B cell (primary cell): Measurements from ENCODE around the gene LAMP5. TPM values are rescaled to one million over a fixed set of nuclear protein-coding genes. Genes with fewer than 3 reads are reported as not detected.

ENCODE experiments used
- ATAC-seq: fragments of 200-7000 bp; cut with Tn5 transposase; one replicate; pipeline ENCODE4 v1.10.0; 2021; ENCODE audit warnings: low read depth, mild to moderate bottlenecking, moderate number of reproducible peaks, moderate library complexity
- CTCF ChIA-PET: fragments of 350-600 bp; sonication (Branson Sonifier 250); formaldehyde crosslinking; loops from one replicate; lab custom pipeline; 2021; ENCODE audit warnings: antibody characterized with exemption, inconsistent platforms; lab: Charles Lee
- POLR2A ChIA-PET: fragments of 350-600 bp; sonication (Branson Sonifier 250); formaldehyde crosslinking; loops from one replicate; lab custom pipeline; 2021; ENCODE audit warnings: antibody characterized with exemption; lab: Charles Lee
- DNase-seq: peaks from one replicate; pipeline ENCODE4 v3.0.0; 2013
- H2AFZ ChIP-seq: 2 replicates; pipeline ENCODE4 v1.6.1; 2012; ENCODE audit warnings: mild to moderate bottlenecking, low read depth, low read length; ENCODE audit not compliant: insufficient read depth, poor library complexity, severe bottlenecking
- H3K27ac ChIP-seq, 2 donors: 1 replicate in 1 of 2; 2 replicates in 1 of 2; pipeline ENCODE4 v1.5.1; 2012 to 2013; ENCODE audit warnings: low read length in 2 of 2, mild to moderate bottlenecking in 2 of 2, moderate library complexity in 1 of 2
- H3K27me3 ChIP-seq, 4 experiments: fragments of 200-600 bp in 1 of 4; sonication (generic) in 1 of 4; replicated peaks in 1 of 4; 1 replicate in 2 of 4; 2 replicates in 2 of 4; pipeline versions ENCODE4 v1.6.1 to v1.7.0; 2013 to 2016; ENCODE audit warnings: low read length in 3 of 4, mild to moderate bottlenecking in 2 of 4, mixed read lengths in 1 of 4, moderate library complexity in 1 of 4; ENCODE audit not compliant: insufficient read depth in 4 of 4, control insufficient read depth in 3 of 4; ENCODE audit errors: control extremely low read depth in 1 of 4
- H3K36me3 ChIP-seq, 2 experiments: replicated peaks in 1 of 2; 1 replicate in 1 of 2; 2 replicates in 1 of 2; pipeline versions ENCODE4 v1.6.1 to v1.7.1; 2013; ENCODE audit warnings: low read length in 1 of 2; ENCODE audit not compliant: insufficient read depth in 2 of 2, control insufficient read depth in 1 of 2; ENCODE audit errors: control extremely low read depth in 1 of 2, extremely low read depth in 1 of 2
- H3K4me1 ChIP-seq, 2 donors: fragments of 200-600 bp in 1 of 2; sonication (generic) in 1 of 2; 1 replicate in 1 of 2; 2 replicates in 1 of 2; pipeline versions ENCODE4 v1.5.1 to v1.6.1; 2013 to 2017; ENCODE audit warnings: low read length in 2 of 2; ENCODE audit not compliant: control insufficient read depth in 2 of 2, insufficient read depth in 2 of 2
- H3K4me2 ChIP-seq: replicated peaks from 2 replicates; pipeline ENCODE3; 2012; ENCODE audit warnings: mild to moderate bottlenecking, low read depth, low read length; ENCODE audit not compliant: poor library complexity, severe bottlenecking
- H3K4me3 ChIP-seq, 5 experiments: fragments of 200-600 bp in 1 of 5; sonication (generic) in 1 of 5; 1 replicate in 3 of 5; 2 replicates in 2 of 5; pipeline versions ENCODE4 v1.5.1 to v1.7.0; 2011 to 2016; ENCODE audit warnings: low read length in 4 of 5, mild to moderate bottlenecking in 4 of 5, low read depth in 2 of 5, control low read depth in 1 of 5, moderate library complexity in 1 of 5; ENCODE audit not compliant: insufficient read depth in 1 of 5; ENCODE audit errors: control extremely low read depth in 1 of 5, extremely low read depth in 1 of 5
- H3K79me2 ChIP-seq: fragments of 200-600 bp; sonication (generic); one replicate; pipeline ENCODE4 v1.6.0; 2016; ENCODE audit warnings: low read length; ENCODE audit not compliant: control insufficient read depth, insufficient read depth
- H3K9ac ChIP-seq: fragments of 200-600 bp; sonication (generic); 2 replicates; pipeline ENCODE4 v1.6.1; 2017; ENCODE audit warnings: mild to moderate bottlenecking, low read length, moderate library complexity
- H3K9me3 ChIP-seq, 3 donors: one replicate each; pipeline versions ENCODE4 v1.6.1 to v1.7.1; 2013; ENCODE audit warnings: low read length in 2 of 3; ENCODE audit not compliant: control insufficient read depth in 2 of 3, insufficient read depth in 1 of 3; ENCODE audit errors: control extremely low read depth in 1 of 3
- H4K20me1 ChIP-seq: 2 replicates; pipeline ENCODE4 v1.6.0; 2012; ENCODE audit warnings: mild to moderate bottlenecking, low read length; ENCODE audit not compliant: insufficient read depth, control insufficient read depth, poor library complexity, severe bottlenecking
- H3K27ac Mint-ChIP-seq: one replicate; pipeline ENCODE4 v1.8.0; 2021; ENCODE audit warnings: mixed read lengths
- H3K27me3 Mint-ChIP-seq: one replicate; pipeline ENCODE4 v1.8.0; 2021; ENCODE audit warnings: mixed read lengths
- H3K4me1 Mint-ChIP-seq: one replicate; pipeline ENCODE4 v1.8.0; 2021; ENCODE audit warnings: mixed read lengths
- H3K4me3 Mint-ChIP-seq: one replicate; pipeline ENCODE4 v1.8.0; 2021; ENCODE audit warnings: mixed read lengths
- H3K9me3 Mint-ChIP-seq: one replicate; pipeline ENCODE4 v1.8.0; 2022; ENCODE audit warnings: mixed read lengths; ENCODE audit not compliant: insufficient read depth
- EZH2 ChIP-seq: IDR thresholded peaks from 2 replicates; pipeline ENCODE4 v1.6.1; 2012; ENCODE audit warnings: borderline replicate concordance, low read depth, mild to moderate bottlenecking, moderate library complexity, low read length; ENCODE audit not compliant: insufficient read depth, poor library complexity, severe bottlenecking
- WGBS: methylation state at CpG from one replicate; pipeline ENCODE4 v1.1.5; 2013; ENCODE audit warnings: missing lambda C conversion rate; ENCODE audit not compliant: insufficient coverage; 5-methylcytosine and 5-hydroxymethylcytosine counted together
- intact Hi-C: fragments of 100-400 bp; cut with micrococcal nuclease; formaldehyde crosslinking; loops from one replicate; pipeline ENCODE4 v1.10.0; 2022
- polyA plus RNA-seq: library from polyadenylated mRNA; depleted of rRNA; stranded (reverse); fragments of >200 nt; gene quantifications from 2 replicates; pipeline ENCODE4 v1.2.3, GENCODE V29; 2012
- total RNA-seq, 2 donors: library from RNA; stranded (reverse); fragments of 120-200 nt in 1 of 2; gene quantifications; 1 replicate in 1 of 2; 2 replicates in 1 of 2; pipeline versions ENCODE4 v1.2.3 to v1.2.4, GENCODE V29; 2013 to 2022
- TF ChIP-seq, protein P1 (sequence below): fragments of 200-600 bp; IDR thresholded peaks from one replicate; pipeline ENCODE4 v1.8.0; 2022; ENCODE audit warnings: antibody characterized with exemption, mild to moderate bottlenecking

The LAMP5 gene
- total and polyA plus RNA-seq, 2 donors (not counting 1 experiment from before 2014, with no cell fraction given), result 0.17 to 1.3 TPM

DNA sequence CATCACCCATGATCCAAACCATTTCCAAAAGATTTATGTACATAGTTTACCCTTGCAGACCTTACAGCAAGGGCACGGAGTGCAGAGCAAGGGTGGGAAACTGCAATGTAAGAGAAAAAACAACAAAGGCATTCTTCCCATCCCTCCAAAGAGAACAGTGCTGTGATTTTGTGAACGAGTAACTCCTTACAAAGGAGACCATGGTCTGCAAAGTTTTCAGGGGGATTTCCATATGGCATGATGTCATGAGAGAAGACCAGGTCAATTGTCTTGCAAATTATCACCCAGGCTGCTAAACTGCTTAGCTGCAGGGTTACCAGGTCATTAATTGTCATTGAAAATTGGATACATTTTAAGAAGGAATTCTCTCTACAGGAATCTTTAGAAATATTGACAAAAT, 58.3 kb downstream of the LAMP5 start:
- H3K27me3 Mint-ChIP-seq, result peaks cover 9% of the 10 kb centered on the region
- Histone ChIP-seq H3K4me1 (no peaks in the 10 kb centered on the region), H3K9me3 (no peaks in the 10 kb centered on the region), H3K36me3 (no peaks in the 10 kb centered on the region), H3K27ac (no peak overlapping the region), H3K4me3 (no peak overlapping the region), H4K20me1 (no peaks in the 10 kb centered on the region), H3K9ac (no peak overlapping the region), H3K4me2 (no peak overlapping the region), H3K79me2 (no peaks in the 10 kb centered on the region), H2AFZ (no peak overlapping the region), H3K27me3 (peaks cover 0 to 6% (median 1%) of the 10 kb centered on the region in 4 experiments)
- H3K4me1 Mint-ChIP-seq, result no peaks in the 10 kb centered on the region
- ChIA-PET CTCF (interaction anchor here (0.7 kb wide), 1 partner anchor 1390 kb away, joined by 3 read pairs; no protein-coding TSS in a partner anchor), POLR2A (no interaction called here)
- no CpG with 5 or more reads among the region's 2 CpGs for WGBS
- H3K4me3 Mint-ChIP-seq, result no peak overlapping the region
- TF ChIP-seq, protein P1, sequence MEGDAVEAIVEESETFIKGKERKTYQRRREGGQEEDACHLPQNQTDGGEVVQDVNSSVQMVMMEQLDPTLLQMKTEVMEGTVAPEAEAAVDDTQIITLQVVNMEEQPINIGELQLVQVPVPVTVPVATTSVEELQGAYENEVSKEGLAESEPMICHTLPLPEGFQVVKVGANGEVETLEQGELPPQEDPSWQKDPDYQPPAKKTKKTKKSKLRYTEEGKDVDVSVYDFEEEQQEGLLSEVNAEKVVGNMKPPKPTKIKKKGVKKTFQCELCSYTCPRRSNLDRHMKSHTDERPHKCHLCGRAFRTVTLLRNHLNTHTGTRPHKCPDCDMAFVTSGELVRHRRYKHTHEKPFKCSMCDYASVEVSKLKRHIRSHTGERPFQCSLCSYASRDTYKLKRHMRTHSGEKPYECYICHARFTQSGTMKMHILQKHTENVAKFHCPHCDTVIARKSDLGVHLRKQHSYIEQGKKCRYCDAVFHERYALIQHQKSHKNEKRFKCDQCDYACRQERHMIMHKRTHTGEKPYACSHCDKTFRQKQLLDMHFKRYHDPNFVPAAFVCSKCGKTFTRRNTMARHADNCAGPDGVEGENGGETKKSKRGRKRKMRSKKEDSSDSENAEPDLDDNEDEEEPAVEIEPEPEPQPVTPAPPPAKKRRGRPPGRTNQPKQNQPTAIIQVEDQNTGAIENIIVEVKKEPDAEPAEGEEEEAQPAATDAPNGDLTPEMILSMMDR, result no peak
- no peak for TF ChIP-seq EZH2
- H3K27ac Mint-ChIP-seq, result no peak overlapping the region
- no peaks in the 10 kb centered on the region for H3K9me3 Mint-ChIP-seq
- DNase-seq (no peak), ATAC-seq (no peak)
- intact Hi-C loops, result no loop called here

DNA sequence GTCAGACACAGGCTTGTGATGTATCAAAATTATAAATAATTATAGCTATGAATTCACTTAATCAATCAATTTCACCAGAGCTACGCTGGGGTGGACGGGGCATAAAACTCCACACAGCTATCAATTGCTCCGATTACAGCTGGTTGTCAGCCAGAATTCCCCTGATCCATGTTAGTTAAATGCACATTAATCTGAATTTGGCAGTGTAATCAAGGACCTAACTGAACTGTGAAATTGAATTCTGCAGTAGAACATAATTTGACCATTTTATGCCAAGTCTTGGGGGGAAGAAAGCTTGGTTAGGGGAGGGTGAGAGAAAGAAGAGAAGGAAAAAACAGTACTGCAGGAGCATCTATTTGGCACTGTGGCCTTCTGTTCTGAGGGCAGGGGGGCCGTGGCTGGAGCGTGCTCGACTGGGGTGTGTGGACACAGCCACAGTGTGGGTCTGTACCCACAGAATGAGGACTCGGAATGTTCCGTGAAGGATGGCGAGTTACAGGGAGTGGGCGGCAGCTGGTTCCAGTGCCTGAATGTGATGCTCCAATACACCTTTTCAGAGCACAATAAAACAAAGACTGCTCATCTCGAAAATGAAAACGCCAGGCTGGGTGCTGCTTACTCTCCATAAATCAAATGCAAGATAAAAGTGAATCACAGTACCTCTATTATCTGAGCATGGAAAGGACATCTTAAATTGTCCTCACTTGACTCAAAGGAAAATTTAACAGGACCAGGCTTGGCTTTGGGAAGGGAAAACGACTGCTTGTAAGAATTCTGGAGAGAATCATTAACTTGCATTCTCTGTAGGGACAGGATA, 59.2 kb downstream of the LAMP5 start:
- H3K27me3 Mint-ChIP-seq, result peaks cover 9% of the 10 kb centered on the region
- H3K9me3 Mint-ChIP-seq, result no peaks in the 10 kb centered on the region
- intact Hi-C loops, result no loop called here
- no peak overlapping the region for H3K4me3 Mint-ChIP-seq
- H3K4me2 ChIP-seq, result no peak overlapping the region
- no peak overlapping the region for H3K27ac ChIP-seq
- H3K36me3 ChIP-seq, result no peaks in the 10 kb centered on the region
- POLR2A ChIA-PET, result no interaction called here
- no peaks in the 10 kb centered on the region for H3K79me2 ChIP-seq
- WGBS, result 60% methylated on average over 8 of the region's 13 CpGs
- no peak overlapping the region for H3K9ac ChIP-seq
- CTCF ChIA-PET, result no interaction called here
- TF ChIP-seq, protein P1, result no peak
- no peak for TF ChIP-seq EZH2
- no peak overlapping the region for H3K4me3 ChIP-seq
- H3K9me3 ChIP-seq, result no peaks in the 10 kb centered on the region
- H3K27ac Mint-ChIP-seq, result no peak overlapping the region
- no peaks in the 10 kb centered on the region for H4K20me1 ChIP-seq
- peaks cover 0 to 6% (median 1%) of the 10 kb centered on the region in 4 experiments for H3K27me3 ChIP-seq
- H3K4me1 Mint-ChIP-seq, result no peaks in the 10 kb centered on the region
- DNase-seq, result no peak
- ATAC-seq, result no peak
- no peaks in the 10 kb centered on the region for H3K4me1 ChIP-seq
- no peak overlapping the region for H2AFZ ChIP-seq
